Smooth muscle cell (in vitro differentiated cells): ENCODE data around the gene RLF. TPM values are rescaled to one million over a fixed set of nuclear protein-coding genes. Genes with fewer than 3 reads are reported as not detected.
A peak's percentile ranks its signal among the peaks of the same experiment; 100 is the strongest.

Experiments used
- DNase-seq: peaks from one replicate; lab custom pipeline; 2025; ENCODE audit not compliant: unreplicated experiment; lab: John Stamatoyannopoulos, UW
- H2AFZ ChIP-seq: fragments of 200-600 bp; sonication (generic); 2 replicates; pipeline ENCODE4 v1.6.0; 2016; ENCODE audit warnings: antibody characterized with exemption, low read depth, mild to moderate bottlenecking
- H3F3A ChIP-seq: fragments of 200-600 bp; sonication (generic); 2 replicates; pipeline ENCODE4 v1.6.0; 2017; ENCODE audit warnings: antibody characterized with exemption, low read depth
- H3K27ac ChIP-seq: fragments of 200-600 bp; sonication (generic); 2 replicates; pipeline ENCODE4 v1.5.1; 2016; ENCODE audit warnings: low read depth, mild to moderate bottlenecking
- H3K27me3 ChIP-seq: fragments of 200-600 bp; sonication (generic); 2 replicates; pipeline ENCODE4 v1.6.1; 2016; ENCODE audit warnings: low read depth, mild to moderate bottlenecking
- H3K36me3 ChIP-seq: fragments of 200-600 bp; sonication (generic); 2 replicates; pipeline ENCODE4 v1.5.1; 2016; ENCODE audit warnings: low read depth
- H3K4me1 ChIP-seq: fragments of 200-600 bp; sonication (generic); 2 replicates; pipeline ENCODE4 v1.5.1; 2016; ENCODE audit warnings: low read depth
- H3K4me2 ChIP-seq: fragments of 200-600 bp; sonication (generic); 2 replicates; pipeline ENCODE4 v1.6.0; 2016; ENCODE audit warnings: mild to moderate bottlenecking
- H3K4me3 ChIP-seq: fragments of 200-600 bp; sonication (generic); 2 replicates; pipeline ENCODE4 v1.5.1; 2016; ENCODE audit warnings: mild to moderate bottlenecking
- H3K79me2 ChIP-seq: fragments of 200-600 bp; sonication (generic); 2 replicates; pipeline ENCODE4 v1.6.0; 2016; ENCODE audit warnings: low read depth, mild to moderate bottlenecking
- H3K9ac ChIP-seq: fragments of 200-600 bp; sonication (generic); 2 replicates; pipeline ENCODE4 v1.6.0; 2016; ENCODE audit warnings: low read depth
- H3K9me3 ChIP-seq: fragments of 200-600 bp; sonication (generic); replicated peaks from 2 replicates; pipeline ENCODE4 v1.5.1; 2016; ENCODE audit warnings: low read depth
- H4K20me1 ChIP-seq: fragments of 200-600 bp; sonication (generic); 2 replicates; pipeline ENCODE4 v1.6.0; 2016; ENCODE audit warnings: low read depth
- CTCF ChIP-seq: fragments of 200-600 bp; sonication (generic); IDR thresholded peaks from 2 replicates; pipeline ENCODE4 v1.5.1; 2017; ENCODE audit warnings: borderline replicate concordance, mild to moderate bottlenecking, antibody characterized with exemption; ENCODE audit not compliant: insufficient read depth, poor library complexity, severe bottlenecking
- WGBS: methylation state at CpG from one replicate; pipeline ENCODE4 v1.1.7; 2016; ENCODE audit warnings: low lambda C conversion rate; 5-methylcytosine and 5-hydroxymethylcytosine counted together
- polyA plus RNA-seq: library from polyadenylated mRNA; unstranded; fragments of >200 nt; fragmentation: Nextera tagmentation; extraction: Ambion mirVana; gene quantifications from 2 replicates; pipeline ENCODE4 v1.2.1, GENCODE V29; 2016
- total RNA-seq: library from RNA; depleted of rRNA; stranded (reverse); fragments of >200 nt; gene quantifications from 2 replicates; pipeline ENCODE4 v1.2.3, GENCODE V29; 2014

RLF gene
- total and polyA plus RNA-seq, 2 experiments from 2014 or later = 8.2 to 35.2 TPM

- no peak overlapping the region for H2AFZ ChIP-seq
- no peak overlapping the region for H3K9ac ChIP-seq
- peaks cover 97% of the 10 kb centered on the region for H3K79me2 ChIP-seq
- peaks cover 4% of the 10 kb centered on the region for H3F3A ChIP-seq
- H3K27ac ChIP-seq = no peak overlapping the region
- H3K4me1 ChIP-seq = no peaks in the 10 kb centered on the region
- no peak overlapping the region for H3K4me2 ChIP-seq
- peak; percentile 30 for TF ChIP-seq CTCF
- H3K4me3 ChIP-seq = no peak overlapping the region
- WGBS = 75% methylated on average over 3 of the region's 3 CpGs
- no peaks in the 10 kb centered on the region for H3K9me3 ChIP-seq
- no peak for DNase-seq
- H3K36me3 ChIP-seq = no peaks in the 10 kb centered on the region
- H3K27me3 ChIP-seq = no peaks in the 10 kb centered on the region
- H4K20me1 ChIP-seq = peaks cover 97% of the 10 kb centered on the region
Observed at GRCh38 chr1:40183055-40183710, 22.0 kb downstream of the RLF start.

DNA sequence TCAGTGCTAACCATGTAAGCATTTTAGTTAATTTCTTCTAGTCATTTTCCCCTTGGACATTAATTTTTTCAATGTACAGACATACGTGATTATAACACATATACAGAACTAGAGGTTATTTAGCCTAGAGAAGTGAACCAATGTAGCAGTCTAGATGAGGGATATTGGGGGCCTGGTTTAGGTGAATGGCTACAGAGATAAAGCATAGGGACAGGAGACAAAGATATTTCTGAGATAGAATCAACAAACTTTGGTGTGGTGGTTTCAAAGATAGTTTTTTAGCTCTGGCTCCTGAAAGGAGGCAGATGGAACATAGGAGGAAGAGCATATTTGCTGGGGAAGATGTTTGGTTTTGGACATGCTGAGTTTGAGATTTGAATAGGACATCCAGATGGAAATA is 23.0 kb downstream of the RLF start:
- no peak overlapping the region for H3K27ac ChIP-seq
- H3K9ac ChIP-seq = no peak overlapping the region
- no peaks in the 10 kb centered on the region for H3K36me3 ChIP-seq
- no peak overlapping the region for H3K4me3 ChIP-seq
- DNase-seq = no peak
- peaks cover 97% of the 10 kb centered on the region for H3K79me2 ChIP-seq
- WGBS = 97% methylated on average over 1 of the region's 1 CpG
- H4K20me1 ChIP-seq = peaks cover 97% of the 10 kb centered on the region
- no peak overlapping the region for H3K4me2 ChIP-seq
- H3K4me1 ChIP-seq = no peaks in the 10 kb centered on the region
- H2AFZ ChIP-seq = no peak overlapping the region
- peaks cover 5% of the 10 kb centered on the region for H3F3A ChIP-seq
- H3K27me3 ChIP-seq = no peaks in the 10 kb centered on the region
- no peak for TF ChIP-seq CTCF
- no peaks in the 10 kb centered on the region for H3K9me3 ChIP-seq

GRCh38 chr1:40185951-40186864 is 25.0 kb downstream of the RLF start:
- H3F3A ChIP-seq = peaks cover 5% of the 10 kb centered on the region
- H4K20me1 ChIP-seq = peaks cover 97% of the 10 kb centered on the region
- H2AFZ ChIP-seq = no peak overlapping the region
- no peak overlapping the region for H3K4me3 ChIP-seq
- no peak for DNase-seq
- peak overlapping the region; percentile 81 for H3K27ac ChIP-seq
- H3K9me3 ChIP-seq = no peaks in the 10 kb centered on the region
- H3K9ac ChIP-seq = no peak overlapping the region
- peaks cover 96% of the 10 kb centered on the region for H3K79me2 ChIP-seq
- peak overlapping the region; percentile 7 for H3K4me2 ChIP-seq
- H3K27me3 ChIP-seq = no peaks in the 10 kb centered on the region
- H3K36me3 ChIP-seq = peaks cover 7% of the 10 kb centered on the region
- WGBS = 94% methylated on average over 7 of the region's 7 CpGs
- H3K4me1 ChIP-seq = no peaks in the 10 kb centered on the region
- no peak for TF ChIP-seq CTCF
